HUDEP-2 (cell line): ENCODE results near the gene ZFAND6.
"Not testable (repeated sequence)": the region's sequence is repeated elsewhere in the genome, so short reads cannot be mapped to it uniquely, and the experiment has no call there.

ENCODE experiments used
- DNase-seq, 76 experiments: peaks; one replicate each; lab custom pipeline; 2025; ENCODE audit not compliant: unreplicated experiment in 76 of 76; lab: John Stamatoyannopoulos, UW

The ZFAND6 gene

DNA sequence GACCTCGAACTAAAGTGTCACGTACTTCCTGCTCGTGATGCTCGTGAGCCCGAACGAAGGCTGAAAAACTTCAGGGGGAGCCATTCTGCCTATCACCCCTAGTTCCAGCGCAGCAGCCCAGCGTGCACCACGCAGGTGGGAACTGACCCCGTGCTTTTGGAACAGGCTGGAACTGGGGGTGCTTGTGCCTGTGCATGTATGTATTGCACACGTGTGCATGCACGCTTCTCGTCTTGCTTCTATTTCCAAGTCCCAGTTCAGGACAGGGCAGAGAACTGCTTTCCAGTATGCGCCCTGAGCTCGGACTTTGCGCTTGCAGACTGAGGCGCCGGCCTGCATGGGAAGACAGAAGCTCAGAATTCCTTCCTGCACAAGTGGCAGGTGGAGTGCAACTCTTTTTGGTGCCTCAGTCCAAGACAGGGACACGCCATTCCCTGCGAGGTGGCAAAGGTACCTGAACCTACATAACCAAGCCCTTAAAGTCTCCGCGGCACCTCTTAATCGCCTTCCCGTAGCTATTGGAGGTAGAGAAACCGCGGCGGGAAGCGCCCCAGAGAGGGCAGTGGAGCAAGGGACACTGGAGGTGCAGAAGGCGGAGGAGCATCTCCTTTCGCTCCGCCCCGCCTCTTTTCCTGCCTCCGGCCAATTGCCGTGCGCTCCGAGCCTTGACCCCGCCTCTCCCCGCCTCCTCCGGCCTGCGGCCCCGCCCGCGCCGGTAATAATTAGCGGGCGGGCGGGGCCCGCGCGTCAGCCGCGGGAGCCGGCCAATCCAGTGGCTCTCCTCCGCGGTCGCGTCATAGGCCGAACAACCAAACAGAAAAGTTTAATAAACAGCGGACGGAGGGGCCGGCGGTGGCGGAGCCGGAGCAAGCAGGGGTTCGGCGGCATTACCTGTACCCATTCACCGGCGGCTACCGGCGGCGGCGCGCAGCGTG lies at the start of gene ZFAND6:
Gene ZFAND6 (plus strand): TSS at position 826 of the 935 bp plus-strand sequence. CDS start 60,669 bp downstream, outside the sequence.
- peak in 75 of 76 experiments; percentile 40 to 97 (median 90) for DNase-seq

DNA sequence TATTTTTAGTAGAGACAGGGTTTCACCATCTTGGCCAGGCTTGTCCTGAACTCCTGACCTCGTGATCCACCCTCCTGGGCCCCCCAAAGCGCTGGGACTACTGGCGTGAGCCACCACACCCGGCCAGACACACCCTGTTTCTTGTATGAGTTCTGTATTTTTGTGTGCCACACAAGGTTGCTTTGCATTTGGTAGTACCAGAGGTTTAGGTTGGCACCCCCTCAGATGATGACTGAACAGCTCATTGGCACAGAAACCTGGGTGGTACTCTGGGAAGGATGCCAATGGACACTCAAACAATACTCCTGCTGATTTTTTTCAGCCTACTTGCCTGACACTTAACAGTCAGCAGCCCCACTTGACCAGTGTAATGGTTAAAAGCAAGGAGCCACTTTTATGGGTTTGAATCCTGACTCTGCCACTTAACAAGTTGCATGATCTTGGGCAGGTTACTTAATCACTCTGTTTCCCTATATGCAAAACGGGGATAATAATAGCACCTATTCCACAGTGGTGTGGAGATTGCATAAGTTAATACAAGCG lies 49.3 kb upstream of the ZFAND6 start:
- peak in 47 of 76 experiments; percentile 7 to 67 (median 28) for DNase-seq

DNA sequence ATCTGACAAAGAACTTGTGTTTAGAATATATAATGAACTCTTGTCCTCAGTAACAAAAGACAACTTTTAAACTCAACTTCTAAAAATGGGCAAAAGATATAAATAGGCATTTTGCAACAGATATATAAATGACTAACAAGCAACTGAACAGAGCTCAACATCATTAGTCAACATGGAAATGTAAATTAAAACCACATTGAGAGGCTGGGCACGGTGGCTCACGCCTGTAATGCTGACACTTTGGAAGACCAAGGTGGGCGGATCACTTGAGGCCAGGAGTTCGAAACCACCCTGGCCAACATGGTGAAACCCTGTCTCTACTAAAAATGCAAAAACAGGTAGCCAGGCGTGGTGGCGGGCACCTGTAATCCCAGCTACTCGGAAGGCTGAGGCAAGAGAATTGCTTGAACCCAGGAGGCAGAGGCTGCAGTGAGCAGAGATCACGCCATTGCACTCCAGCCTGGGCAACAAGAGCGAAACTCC lies 48.4 kb upstream of the ZFAND6 start:
- not testable (repeated sequence) for DNase-seq

DNA sequence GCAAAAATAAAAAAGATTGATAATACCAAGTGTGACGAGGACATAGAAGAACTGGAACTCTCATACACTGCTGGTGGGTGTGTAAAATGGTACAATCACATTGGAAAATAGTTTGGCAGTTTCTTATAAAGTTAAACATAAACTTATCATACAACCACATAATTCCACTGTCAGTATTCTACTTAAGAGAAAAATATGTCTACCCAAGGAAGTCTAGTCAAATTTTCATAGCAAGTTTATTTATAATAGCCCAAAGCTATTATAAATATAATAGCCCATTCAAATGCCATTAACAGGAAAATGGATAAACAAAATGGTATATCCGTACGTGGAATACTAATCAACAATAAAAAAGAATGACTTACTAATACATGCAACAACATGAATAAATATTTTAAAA lies 47.9 kb upstream of the ZFAND6 start:
- DNase-seq = no peak

DNA sequence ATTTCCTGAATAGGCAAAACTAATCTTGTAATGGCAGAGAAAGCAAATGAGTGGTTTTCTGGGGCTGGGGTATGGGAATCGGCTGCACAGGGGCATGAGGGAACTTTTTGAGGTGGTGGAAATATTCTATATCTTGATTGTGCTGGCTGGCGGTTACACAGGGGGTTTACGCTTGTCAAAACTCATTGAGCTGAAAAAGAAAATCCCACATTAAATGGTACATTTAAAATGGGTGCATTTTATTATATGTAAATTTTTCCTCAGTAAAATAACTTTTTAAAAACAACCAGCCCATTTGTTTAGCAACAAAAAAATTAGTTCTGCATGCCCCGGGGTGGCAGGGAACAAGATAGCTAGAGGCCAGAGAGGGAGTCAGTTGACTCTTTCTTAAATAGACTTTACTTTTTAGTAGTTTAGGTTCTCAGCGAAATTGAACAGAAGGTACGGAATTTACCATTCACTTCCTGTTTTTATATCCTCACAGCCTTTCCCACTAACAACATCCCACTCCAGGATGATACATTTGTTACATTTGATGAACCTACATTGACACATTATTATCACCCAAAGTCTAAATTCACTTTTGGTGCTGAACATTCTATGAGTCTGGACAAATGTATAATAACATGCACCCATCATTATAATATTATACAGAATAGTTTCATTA lies 47.3 kb upstream of the ZFAND6 start:
- no peak for DNase-seq

DNA sequence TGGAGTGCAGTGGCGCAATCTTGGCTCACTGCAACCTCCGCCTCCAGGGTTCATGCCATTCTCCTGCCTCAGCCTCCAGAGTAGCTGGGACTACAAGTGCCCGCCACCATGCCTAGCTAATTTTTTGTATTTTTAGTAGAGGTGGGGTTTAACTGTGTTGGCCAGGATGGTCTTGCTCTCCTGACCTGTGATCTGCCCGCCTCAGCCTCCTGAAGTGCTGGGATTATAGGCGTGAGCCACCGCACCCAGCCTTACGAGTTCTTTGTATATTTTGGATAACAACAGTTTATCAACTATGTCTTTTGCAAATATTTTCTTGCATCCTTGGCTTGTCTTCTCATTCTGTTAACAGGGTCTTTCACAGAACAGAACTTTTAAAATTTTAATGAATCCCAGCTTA lies 45.3 kb upstream of the ZFAND6 start:
- not testable (repeated sequence) for DNase-seq

DNA sequence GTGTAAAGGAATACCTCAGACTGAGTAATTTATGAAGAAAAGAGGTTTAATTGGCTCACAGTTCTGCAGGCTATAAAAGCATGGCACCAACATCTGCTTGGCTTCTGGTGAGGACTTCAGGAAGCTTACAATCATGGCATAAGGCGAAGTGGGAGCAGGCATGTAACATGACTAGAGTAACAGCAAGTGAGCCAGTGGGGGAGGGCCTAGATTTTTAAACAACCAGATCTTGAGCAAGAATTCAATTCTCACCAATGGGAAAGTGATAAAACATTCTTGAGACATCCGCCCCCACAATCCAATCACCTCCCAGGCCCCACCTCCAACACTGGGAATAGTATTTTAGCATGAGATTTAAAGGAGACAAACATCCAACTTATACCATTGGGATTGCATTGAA lies 44.3 kb upstream of the ZFAND6 start:
- no peak for DNase-seq

DNA sequence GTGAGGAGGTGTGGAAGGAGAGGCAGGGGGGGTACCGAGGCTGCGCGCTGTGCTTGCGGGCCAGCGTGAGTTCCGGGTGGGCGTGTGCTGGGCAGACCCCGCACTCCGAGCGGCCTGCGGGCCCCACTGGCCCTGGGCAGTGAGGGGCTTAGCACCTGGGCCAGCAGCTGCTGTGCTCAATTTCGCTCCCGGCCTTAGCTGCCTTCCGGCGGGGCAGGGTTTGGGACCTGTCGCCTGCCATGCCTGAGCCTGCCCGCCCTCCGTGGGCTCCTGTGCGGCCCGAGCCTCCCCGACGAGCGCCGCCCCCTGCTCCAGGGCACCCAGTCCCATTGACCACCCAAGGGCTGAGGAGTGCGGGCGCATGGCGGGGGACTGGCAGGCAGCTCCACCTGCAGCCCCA lies 43.0 kb upstream of the ZFAND6 start:
- not testable (repeated sequence) for DNase-seq

DNA sequence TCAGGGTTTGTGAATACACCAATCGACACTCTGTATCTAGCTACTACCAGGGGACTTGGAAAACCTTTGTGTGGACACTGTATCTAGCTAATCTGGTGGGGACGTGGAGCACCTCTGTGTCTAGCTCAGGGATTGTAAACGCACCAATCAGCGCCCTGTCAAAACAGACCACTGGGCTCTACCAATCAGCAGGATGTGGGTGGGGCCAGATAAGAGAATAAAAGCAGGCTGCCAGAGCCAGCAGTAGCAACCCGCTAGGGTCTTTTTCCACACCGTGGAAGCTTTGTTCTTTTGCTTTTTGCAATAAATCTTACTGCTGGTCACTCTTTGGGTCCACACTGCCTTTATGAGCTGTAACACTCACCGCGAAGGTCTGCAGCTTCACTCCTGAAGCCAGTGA lies 42.3 kb upstream of the ZFAND6 start:
- not testable (repeated sequence) for DNase-seq

DNA sequence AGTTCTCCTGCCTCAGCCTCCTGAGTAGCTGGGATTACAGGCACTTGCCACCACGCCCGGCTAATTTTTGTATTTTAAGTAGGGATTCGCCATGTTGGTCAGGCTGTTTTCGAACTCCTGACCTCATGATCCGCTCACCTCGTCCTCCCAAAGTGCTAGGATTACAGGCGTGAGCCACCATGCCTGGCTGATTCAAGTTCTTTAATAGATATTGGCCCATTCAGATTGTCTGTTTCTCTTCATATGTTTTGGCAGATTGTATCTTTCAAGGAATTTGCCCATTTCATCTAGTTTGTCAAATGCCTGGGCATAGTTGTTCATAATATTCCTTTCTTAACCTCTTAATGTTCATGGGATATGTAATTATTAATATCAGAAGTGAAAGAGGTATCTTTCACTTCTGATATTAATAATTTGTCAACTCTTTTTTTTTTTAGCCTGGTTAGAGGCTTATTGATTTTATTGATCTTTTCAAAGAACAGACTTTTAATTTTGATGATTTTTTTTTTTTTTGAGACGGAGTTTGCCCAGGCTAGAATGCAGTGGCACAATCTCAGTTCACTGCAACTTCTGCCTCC lies 40.2 kb upstream of the ZFAND6 start:
- DNase-seq = no peak

DNA sequence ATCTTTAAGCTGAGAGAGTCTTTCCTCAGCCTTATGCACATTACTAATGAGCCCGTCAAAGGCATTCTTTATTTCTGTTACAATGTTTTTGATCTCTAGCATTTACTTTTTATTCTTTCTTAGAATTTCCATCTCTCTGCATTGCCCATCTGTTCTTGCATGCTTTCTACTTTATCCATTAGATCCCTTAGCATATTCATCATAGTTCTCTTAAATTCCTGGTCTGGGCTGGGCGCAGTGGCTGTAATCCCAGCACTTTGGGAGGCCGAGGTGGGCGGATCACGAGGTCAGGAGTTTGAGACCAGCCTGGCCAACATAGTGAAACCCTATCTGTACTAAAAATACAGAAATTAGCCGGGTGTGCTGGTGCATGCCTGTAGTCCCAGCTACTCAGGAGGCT lies 39.3 kb upstream of the ZFAND6 start:
- DNase-seq = not testable (repeated sequence)

DNA sequence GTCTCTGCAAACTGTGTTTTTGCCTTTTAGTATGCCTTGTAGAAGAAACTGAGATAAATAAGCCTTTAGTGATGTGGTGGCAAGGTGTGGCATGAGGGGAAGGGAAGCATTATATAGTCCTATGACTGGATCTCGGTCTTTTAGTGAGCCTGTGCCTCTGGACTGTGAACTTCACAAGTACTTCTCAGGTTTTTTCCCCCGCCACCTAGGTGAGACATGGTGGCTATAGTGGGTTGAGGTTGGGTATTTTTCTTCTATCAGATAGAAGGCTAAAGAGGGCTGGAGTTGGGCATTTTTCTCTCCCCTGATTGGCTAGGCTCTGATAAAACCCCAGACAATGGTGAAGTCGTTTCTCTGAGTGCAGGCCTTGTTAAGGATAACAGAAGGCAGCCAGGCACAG lies 38.7 kb upstream of the ZFAND6 start:
- DNase-seq = no peak

DNA sequence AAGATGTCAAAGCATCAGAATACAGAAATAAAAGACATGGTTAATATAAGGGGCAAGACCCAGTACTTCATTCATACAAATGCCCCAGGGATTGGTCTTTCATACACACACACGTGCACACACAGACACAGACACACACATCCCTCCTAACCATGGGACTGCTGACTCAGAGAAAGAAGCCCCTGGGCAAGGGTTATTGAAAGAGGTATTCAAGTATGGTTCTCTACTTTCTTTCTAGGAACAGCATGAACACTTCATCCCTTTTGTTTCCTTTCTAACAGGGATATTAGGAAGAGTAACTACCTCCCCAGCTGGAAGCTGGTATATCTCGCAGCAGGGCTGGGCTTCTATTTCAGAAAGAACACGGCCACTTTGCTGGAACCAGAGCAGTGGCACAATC lies 33.2 kb upstream of the ZFAND6 start:
- no peak for DNase-seq

DNA sequence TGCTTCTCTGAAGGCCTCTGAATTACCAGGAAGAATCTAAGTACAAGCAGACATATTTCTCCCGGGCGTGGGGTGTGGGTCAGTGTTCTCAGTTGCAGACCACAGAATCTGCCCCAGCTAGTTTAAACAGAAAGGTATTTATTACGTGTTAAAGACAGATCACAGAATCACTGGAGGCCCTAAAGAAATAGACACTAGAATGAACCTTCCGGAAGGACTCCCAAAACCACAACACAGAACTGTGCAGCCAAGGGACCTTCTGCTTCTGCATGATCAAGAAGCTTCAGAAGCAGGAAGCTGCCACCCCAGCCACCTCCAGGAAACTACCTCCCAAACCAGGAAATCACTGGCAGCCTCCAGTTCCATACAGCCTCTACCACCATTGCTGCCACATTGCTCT lies 32.7 kb upstream of the ZFAND6 start:
- DNase-seq = no peak

DNA sequence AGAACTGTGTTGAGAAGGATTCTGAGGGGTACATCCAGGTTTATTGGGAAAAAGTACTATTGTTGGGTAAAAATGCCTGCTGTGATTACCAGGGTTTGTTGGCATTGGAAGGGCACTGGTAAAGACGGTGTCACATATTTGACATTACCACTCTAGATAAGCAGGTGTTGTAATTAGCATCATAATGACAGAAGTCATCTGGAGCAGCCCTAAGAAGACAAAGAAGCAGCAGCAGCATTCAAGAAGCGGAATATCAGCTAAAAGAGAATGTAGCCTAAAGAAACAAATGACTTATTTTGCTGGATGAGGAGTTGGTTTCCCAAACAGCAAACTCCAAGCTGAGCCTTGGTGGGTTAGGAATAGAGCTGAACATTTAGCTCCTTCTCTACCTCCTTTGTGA lies 30.5 kb upstream of the ZFAND6 start:
- no peak for DNase-seq

DNA sequence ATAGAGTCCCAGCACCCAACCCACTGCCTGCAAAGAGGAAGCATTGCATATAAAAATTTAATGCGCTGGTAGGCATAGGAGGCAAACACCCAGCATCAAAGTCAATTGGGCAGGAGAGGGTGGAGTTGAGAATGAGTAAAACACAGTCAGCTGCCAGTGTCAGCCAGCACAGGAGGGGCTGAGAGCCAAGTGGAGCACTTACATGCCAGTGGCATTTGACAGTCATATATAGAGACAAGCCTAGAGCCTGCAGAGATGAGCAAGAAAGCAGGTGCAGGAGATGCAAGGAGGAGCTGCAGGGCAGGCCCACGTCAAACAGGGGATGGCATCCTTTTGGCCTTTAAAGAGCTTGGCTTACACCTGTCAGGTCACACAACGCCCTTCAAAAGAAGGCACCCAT lies 27.6 kb upstream of the ZFAND6 start:
- no peak for DNase-seq

DNA sequence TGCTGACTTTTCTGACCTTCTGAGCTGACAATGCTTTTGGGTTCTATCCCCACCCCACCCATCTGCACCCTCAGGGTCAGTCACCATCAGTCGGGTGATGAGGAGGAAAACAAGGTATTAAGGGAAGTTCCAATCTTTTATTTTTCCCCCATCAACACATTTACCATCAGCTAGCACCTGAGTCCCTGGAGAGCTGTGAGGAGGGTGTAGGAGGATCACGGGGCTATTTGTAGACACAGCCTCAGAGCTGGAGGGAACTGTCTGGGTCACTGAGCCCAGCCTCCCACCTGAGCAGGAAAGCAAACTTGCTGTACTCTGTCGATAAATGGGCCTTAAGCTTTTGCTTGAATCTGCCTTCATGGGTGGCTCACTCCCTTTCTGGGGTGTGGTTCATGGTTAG lies 24.8 kb upstream of the ZFAND6 start:
- no peak for DNase-seq

DNA sequence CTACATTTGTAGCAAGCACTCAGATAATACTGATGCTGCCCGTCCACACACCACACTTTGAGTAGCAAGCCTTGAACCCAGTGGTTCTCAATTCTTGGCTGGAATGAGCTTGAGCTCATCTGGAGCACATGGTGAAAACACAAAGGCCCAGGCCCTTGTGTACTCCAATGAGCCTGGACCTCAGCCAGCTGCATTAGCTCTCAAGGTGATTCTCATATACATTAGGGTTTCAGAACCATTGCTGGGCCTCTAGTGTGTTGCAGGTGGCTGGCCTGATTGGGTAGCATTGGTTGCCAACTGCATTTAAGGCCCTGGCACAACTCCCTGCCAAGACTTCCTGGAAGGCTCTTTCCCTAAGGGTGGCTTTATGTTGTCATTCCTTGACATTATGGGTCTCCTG lies 23.4 kb upstream of the ZFAND6 start:
- DNase-seq = no peak

DNA sequence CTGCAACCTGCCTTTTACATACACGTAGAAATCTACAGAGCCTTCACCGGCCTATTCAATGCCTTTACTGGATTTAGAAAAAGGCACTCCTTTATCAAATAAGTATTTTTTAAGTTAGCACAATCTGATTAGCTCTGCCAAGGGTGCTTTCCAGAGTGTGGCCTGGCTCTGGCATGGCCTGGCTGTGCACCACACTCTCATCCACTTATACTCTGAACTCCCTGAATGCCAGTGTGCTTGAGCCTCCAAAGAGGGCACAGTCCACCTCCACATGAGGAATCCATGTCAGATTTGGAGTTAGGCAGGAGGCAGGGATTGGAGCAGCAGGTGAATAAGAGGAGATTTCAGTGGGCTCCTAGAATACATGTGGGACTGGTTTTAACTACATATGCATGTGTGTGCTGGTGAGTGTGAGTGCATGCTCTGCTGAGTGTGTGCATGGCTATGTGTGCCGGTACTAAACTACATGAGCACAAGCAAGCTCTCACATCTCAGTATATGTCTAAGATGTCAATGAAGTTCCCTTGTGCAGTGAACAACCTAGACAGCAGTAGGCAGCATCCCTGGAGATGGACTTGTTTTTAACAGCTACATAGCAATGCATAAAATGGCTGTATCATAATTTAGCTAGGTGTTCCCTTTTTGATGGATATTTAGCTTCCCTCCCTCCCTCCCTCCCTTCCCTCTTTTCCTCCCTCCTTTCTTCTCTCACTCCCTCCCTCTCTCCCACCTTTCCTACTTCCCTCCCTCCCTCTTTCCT lies 17.8 kb upstream of the ZFAND6 start:
- DNase-seq = no peak

DNA sequence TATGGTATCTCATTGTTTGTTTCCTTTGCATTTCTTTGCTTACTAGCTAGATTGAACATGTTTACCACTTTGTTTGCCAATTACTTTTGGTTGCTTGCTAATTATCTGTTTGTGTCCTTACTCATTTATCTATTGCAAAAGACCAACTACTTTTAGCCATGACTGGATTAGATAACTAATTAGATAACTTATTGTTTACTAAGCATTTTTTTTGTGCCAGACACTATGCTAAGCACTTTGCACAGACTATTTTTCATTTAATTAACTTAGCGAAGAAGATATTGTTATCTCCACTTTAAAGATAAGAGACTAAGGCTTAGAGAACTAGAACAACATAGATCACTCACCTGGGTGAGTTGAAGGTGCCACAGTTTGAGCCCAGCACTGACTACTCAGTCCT lies 16.9 kb upstream of the ZFAND6 start:
- no peak for DNase-seq
